Measurements from ENCODE around the gene LRRN1.

DNA sequence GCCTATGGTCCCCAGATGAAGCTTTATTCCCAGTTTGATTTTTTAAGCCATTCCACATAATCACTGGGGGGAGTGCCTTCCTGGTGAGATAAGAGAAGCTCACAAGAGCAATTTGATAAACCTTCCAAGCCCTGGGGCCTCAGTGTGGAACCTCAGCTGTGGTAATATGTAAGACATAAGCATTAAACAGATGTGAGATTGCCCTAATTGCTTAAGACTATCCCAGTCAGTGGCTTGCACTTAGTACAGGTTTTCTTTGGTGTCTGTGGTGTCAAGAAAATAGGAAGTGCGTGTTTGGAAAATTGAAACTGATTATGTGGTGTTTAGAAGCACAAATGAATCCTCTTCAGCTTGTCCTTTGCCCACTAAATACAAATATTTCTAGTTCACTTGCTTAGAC is 54.3 kb downstream of the LRRN1 start:
- TF ChIP-seq, protein P1, sequence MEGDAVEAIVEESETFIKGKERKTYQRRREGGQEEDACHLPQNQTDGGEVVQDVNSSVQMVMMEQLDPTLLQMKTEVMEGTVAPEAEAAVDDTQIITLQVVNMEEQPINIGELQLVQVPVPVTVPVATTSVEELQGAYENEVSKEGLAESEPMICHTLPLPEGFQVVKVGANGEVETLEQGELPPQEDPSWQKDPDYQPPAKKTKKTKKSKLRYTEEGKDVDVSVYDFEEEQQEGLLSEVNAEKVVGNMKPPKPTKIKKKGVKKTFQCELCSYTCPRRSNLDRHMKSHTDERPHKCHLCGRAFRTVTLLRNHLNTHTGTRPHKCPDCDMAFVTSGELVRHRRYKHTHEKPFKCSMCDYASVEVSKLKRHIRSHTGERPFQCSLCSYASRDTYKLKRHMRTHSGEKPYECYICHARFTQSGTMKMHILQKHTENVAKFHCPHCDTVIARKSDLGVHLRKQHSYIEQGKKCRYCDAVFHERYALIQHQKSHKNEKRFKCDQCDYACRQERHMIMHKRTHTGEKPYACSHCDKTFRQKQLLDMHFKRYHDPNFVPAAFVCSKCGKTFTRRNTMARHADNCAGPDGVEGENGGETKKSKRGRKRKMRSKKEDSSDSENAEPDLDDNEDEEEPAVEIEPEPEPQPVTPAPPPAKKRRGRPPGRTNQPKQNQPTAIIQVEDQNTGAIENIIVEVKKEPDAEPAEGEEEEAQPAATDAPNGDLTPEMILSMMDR (IDR thresholded peaks at IDR 0.05): no peak
- no peak for TF ChIP-seq POLR2A (IDR thresholded peaks at IDR 0.05)

All from tibial nerve (tissue), 3 donors.